Panc1 (cell line): ENCODE measurements around the gene IRF8. TPM values are rescaled to one million over a fixed set of nuclear protein-coding genes. Genes with fewer than 3 reads are reported as not detected.

Source experiments
- ATAC-seq: fragments of 200-7000 bp; cut with Tn5 transposase; 2 replicates; pipeline ENCODE4 v1.9.1; 2020; ENCODE audit warnings: mild to moderate bottlenecking, moderate library complexity
- BruUV-seq: library from RNA; stranded (reverse); fragments of 400-500 nt; replicated peaks from 2 replicates; lab custom pipeline; 2021; lab: Mats Ljungman, UMichigan
- CTCF ChIA-PET: fragments of 300-600 bp; sonication (Branson Sonifier 250); formaldehyde crosslinking; loops from one replicate; lab custom pipeline; 2022; ENCODE audit warnings: antibody characterized with exemption; lab: Charles Lee
- POLR2A ChIA-PET: fragments of 300-600 bp; sonication (Branson Sonifier 250); formaldehyde crosslinking; loops from one replicate; lab custom pipeline; 2022; ENCODE audit warnings: antibody characterized with exemption; lab: Charles Lee
- DNase-seq: peaks from one replicate; pipeline ENCODE4 v3.0.0-alpha.2; 2010; ENCODE audit warnings: low read depth, low spot score
- H3K27ac ChIP-seq: 2 replicates; pipeline ENCODE4 v1.5.1; 2011; ENCODE audit warnings: mild to moderate bottlenecking, low read length, inconsistent platforms
- H3K27me3 ChIP-seq: fragments of 200-500 bp; sonication (Bioruptor generic); 2 replicates; pipeline ENCODE4 v1.6.0; 2014; ENCODE audit warnings: low read length, inconsistent platforms; ENCODE audit not compliant: control insufficient read depth, insufficient read depth
- H3K36me3 ChIP-seq: fragments of 200-500 bp; sonication (Bioruptor generic); 2 replicates; pipeline ENCODE4 v1.5.1; 2014; ENCODE audit warnings: inconsistent platforms, mild to moderate bottlenecking, low read length, moderate library complexity; ENCODE audit not compliant: control insufficient read depth, insufficient read depth
- H3K4me1 ChIP-seq: 2 replicates; pipeline ENCODE4 v1.5.1; 2011; ENCODE audit warnings: inconsistent platforms, mild to moderate bottlenecking, low read length, moderate library complexity; ENCODE audit not compliant: control insufficient read depth, insufficient read depth
- H3K4me3 ChIP-seq, 2 experiments: 2 replicates each; pipeline ENCODE4 v1.5.1; 2011 to 2012; ENCODE audit warnings: low read depth in 2 of 2, low read length in 2 of 2, mild to moderate bottlenecking in 2 of 2, inconsistent platforms in 1 of 2, moderate library complexity in 1 of 2
- H3K9me3 ChIP-seq: fragments of 200-500 bp; sonication (Bioruptor generic); 2 replicates; pipeline ENCODE4 v1.5.1; 2014; ENCODE audit warnings: low read depth, mild to moderate bottlenecking, inconsistent platforms, low read length, moderate library complexity; ENCODE audit not compliant: control insufficient read depth, insufficient read depth
- POLR2AphosphoS5 ChIP-seq: IDR thresholded peaks from 2 replicates; pipeline ENCODE4 v1.6.1; 2012; ENCODE audit warnings: mild to moderate bottlenecking, low read depth, low read length, moderate library complexity
- SIN3A ChIP-seq: IDR thresholded peaks from 2 replicates; pipeline ENCODE4 v1.6.1; 2012; ENCODE audit warnings: low read depth, mild to moderate bottlenecking, low read length, moderate library complexity, borderline replicate concordance; ENCODE audit not compliant: insufficient read depth
- TCF7L2 ChIP-seq: IDR thresholded peaks from 2 replicates; pipeline ENCODE4 v1.6.1; 2011; ENCODE audit warnings: mild to moderate bottlenecking, low read depth, low read length, inconsistent platforms
- in situ Hi-C: cut with HindIII; loops from 2 replicates; pipeline ENCODE4 v1.10.0; 2016; ENCODE audit warnings: low sequenced_read_pairs, low pct_unique_long_range_greater_than_20kb
- intact Hi-C: fragments of 100-400 bp; cut with micrococcal nuclease; formaldehyde crosslinking; loops from one replicate; pipeline ENCODE4 v1.10.0; 2022; ENCODE audit not compliant: unreplicated experiment
- total RNA-seq: library from RNA; stranded (reverse); gene quantifications from one replicate; pipeline ENCODE4 v1.2.1, GENCODE V29; 2021; ENCODE audit not compliant: unreplicated experiment
- TF ChIP-seq, protein P1 (sequence below), 2 experiments: IDR thresholded peaks; 2 replicates each; pipeline ENCODE4 v1.6.1; 2011 to 2012; ENCODE audit warnings: low read depth in 2 of 2, control low read depth in 1 of 2, low read length in 1 of 2, mild to moderate bottlenecking in 1 of 2, moderate library complexity in 1 of 2; ENCODE audit not compliant: insufficient read depth in 1 of 2
- TF ChIP-seq, protein P2 (sequence below): fragments of 450-650 bp; IDR thresholded peaks from 2 replicates; pipeline ENCODE4 v1.5.1; 2017; ENCODE audit warnings: mild to moderate bottlenecking

IRF8 gene
- total RNA-seq, 1 experiment from 2014 or later = 0.62 TPM

GRCh38 chr16:85950136-85950918, 51.4 kb downstream of the IRF8 start:
- H3K4me3 ChIP-seq = no peak overlapping the region
- ATAC-seq (no peak), DNase-seq (no peak)
- CTCF ChIA-PET = interaction anchor here (0.5 kb wide), 1 partner anchor 244 kb away, joined by 14 read pairs; no protein-coding TSS in a partner anchor
- BruUV-seq = no TSS peak
- intact Hi-C loops (no loop called here), in situ Hi-C loops (no loop called here)
- H3K27ac ChIP-seq = no peak overlapping the region
- H3K9me3 ChIP-seq = no peaks in the 10 kb centered on the region
- no peaks in the 10 kb centered on the region for H3K36me3 ChIP-seq
- H3K27me3 ChIP-seq = no peaks in the 10 kb centered on the region; the same call in 1 of the 2 replicates
- H3K4me1 ChIP-seq = no peaks in the 10 kb centered on the region
- TF ChIP-seq, protein P1, sequence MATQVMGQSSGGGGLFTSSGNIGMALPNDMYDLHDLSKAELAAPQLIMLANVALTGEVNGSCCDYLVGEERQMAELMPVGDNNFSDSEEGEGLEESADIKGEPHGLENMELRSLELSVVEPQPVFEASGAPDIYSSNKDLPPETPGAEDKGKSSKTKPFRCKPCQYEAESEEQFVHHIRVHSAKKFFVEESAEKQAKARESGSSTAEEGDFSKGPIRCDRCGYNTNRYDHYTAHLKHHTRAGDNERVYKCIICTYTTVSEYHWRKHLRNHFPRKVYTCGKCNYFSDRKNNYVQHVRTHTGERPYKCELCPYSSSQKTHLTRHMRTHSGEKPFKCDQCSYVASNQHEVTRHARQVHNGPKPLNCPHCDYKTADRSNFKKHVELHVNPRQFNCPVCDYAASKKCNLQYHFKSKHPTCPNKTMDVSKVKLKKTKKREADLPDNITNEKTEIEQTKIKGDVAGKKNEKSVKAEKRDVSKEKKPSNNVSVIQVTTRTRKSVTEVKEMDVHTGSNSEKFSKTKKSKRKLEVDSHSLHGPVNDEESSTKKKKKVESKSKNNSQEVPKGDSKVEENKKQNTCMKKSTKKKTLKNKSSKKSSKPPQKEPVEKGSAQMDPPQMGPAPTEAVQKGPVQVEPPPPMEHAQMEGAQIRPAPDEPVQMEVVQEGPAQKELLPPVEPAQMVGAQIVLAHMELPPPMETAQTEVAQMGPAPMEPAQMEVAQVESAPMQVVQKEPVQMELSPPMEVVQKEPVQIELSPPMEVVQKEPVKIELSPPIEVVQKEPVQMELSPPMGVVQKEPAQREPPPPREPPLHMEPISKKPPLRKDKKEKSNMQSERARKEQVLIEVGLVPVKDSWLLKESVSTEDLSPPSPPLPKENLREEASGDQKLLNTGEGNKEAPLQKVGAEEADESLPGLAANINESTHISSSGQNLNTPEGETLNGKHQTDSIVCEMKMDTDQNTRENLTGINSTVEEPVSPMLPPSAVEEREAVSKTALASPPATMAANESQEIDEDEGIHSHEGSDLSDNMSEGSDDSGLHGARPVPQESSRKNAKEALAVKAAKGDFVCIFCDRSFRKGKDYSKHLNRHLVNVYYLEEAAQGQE (IDR thresholded peaks at IDR 0.05; ENCODE audit: insufficient read depth in 1 of 2, low read depth in 2 of 2, low read length in 1 of 2) = no peak
- TF ChIP-seq POLR2AphosphoS5 (no peak), TCF7L2 (no peak), SIN3A (no peak)
- TF ChIP-seq, protein P2, sequence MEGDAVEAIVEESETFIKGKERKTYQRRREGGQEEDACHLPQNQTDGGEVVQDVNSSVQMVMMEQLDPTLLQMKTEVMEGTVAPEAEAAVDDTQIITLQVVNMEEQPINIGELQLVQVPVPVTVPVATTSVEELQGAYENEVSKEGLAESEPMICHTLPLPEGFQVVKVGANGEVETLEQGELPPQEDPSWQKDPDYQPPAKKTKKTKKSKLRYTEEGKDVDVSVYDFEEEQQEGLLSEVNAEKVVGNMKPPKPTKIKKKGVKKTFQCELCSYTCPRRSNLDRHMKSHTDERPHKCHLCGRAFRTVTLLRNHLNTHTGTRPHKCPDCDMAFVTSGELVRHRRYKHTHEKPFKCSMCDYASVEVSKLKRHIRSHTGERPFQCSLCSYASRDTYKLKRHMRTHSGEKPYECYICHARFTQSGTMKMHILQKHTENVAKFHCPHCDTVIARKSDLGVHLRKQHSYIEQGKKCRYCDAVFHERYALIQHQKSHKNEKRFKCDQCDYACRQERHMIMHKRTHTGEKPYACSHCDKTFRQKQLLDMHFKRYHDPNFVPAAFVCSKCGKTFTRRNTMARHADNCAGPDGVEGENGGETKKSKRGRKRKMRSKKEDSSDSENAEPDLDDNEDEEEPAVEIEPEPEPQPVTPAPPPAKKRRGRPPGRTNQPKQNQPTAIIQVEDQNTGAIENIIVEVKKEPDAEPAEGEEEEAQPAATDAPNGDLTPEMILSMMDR = no peak
- POLR2A ChIA-PET = interaction anchor here (0.6 kb wide), 1 partner anchor 136 kb away, joined by 3 read pairs; no protein-coding TSS in a partner anchor

DNA sequence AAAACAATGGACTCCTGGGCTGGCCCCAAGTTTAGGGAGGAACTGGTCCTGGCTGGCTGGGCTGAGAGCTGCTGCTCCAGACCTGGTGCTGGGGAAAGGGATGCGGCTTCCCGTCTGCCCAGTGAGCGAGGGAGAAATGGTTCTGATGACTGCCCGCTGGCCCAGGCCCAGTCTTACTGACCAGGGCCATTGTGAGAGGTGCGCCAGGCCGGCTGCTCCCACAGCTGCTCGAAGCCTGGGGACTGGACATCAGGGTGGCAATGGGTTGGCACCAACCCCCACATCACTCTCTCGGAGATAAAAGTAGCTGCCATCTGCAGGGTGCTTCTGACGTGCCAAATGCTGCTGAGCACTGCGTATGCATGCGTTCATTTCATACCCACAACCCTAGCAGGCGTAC, 53.2 kb downstream of the IRF8 start:
- DNase-seq (no peak), ATAC-seq (no peak)
- no peaks in the 10 kb centered on the region for H3K9me3 ChIP-seq
- intact Hi-C loops = no loop called here
- in situ Hi-C loops = no loop called here
- TF ChIP-seq SIN3A = no peak
- TF ChIP-seq, protein P2 = no peak
- no peak overlapping the region for H3K4me3 ChIP-seq
- H3K4me1 ChIP-seq = no peaks in the 10 kb centered on the region
- ChIA-PET POLR2A (no interaction called here), CTCF (no interaction called here)
- no peak overlapping the region for H3K27ac ChIP-seq
- H3K27me3 ChIP-seq = no peaks in the 10 kb centered on the region; the same call in 1 of the 2 replicates
- BruUV-seq = no TSS peak
- no peaks in the 10 kb centered on the region for H3K36me3 ChIP-seq
